Stimulated activated CD8-positive, alpha-beta memory T cell treated with anti-CD3 and anti-CD28 coated beads, Interleukin-7, amount 100 ng/mL, for 48 hours (primary cell): Measurements from ENCODE around the gene ERN2.

ENCODE experiments used
- DNase-seq, 2 donors: peaks; one replicate each; pipeline ENCODE4 v3.0.0-alpha.2; 2020; ENCODE audit warnings: low read depth in 1 of 2; ENCODE audit errors: extremely low read depth in 1 of 2

The ERN2 gene

DNA sequence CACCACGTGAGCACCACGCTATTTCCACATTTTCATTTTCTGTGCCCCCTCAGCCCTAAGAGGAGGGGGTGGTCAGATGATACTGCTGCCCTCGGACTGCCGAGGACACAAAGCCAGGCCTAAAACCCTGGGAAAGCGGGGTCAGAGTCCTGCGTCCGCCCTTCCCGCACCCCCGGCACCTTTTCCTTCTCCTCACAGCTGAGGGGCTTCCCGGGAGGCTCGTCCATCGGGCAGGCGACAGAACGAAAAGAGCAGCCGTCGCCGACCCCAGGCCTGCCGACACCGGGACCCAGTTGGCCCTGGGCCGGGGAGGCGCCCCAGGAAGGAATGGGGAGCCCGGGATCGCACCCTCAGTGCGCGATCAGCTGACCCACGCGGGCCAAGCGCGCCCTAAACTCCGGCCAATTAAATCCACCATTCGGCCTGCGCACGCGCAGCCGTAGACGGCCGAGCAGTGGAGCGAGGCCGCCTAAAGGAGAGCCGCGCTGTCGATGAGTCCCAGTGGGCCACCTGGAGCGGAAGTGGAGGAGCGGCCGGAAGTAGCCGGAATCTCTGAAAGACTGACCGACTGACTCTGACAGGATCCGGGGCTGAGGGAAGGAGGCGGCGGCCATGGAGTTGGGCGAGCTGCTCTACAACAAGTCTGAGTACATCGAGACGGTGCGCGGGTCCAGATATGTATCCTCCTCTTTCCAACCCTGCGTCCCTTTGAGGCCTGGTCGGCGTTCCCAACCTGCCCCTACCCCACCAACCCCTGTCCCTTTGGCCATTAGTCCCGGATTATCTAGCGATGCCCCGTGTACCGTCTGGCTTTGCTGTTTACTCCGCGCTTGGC, 71.9 kb downstream of the ERN2 start, which contains the start of the genes DCTN5 and PALB2:
Gene DCTN5, plus strand, starts transcription at position 536 of the 835 bp plus-strand sequence. Its CDS starts 77 bp downstream, at position 613.
Gene PALB2, minus strand, starts transcription at position 380 of the 835 bp plus-strand sequence. Its CDS starts 153 bp downstream, at position 227.
- peak; percentile 83 to 91 for DNase-seq

DNA sequence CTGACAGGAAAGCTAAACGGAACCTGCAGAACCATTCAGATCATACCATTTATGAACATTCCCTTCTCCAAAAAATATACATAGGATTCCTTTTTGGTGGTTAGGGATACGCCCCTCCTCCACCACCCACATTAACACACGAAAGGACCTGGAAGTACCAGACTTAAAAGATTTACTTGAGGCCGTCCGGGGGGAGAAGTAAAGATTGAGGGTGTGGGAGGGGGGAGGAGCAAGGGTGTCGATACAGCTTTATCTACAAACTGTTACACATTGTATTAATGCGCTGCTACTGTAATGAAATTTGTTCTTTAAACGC, 72.4 kb downstream of the ERN2 start:
- DNase-seq: no peak
